NCI-H345 (cell line): ENCODE measurements around the gene GRM5.
"Not testable (repeated sequence)": the region's sequence is repeated elsewhere in the genome, so short reads cannot be mapped to it uniquely, and the experiment has no call there.

Experiments used
- DNase-seq: peaks from one replicate; lab custom pipeline; 2025; lab: John Stamatoyannopoulos, UW

The GRM5 gene

DNA sequence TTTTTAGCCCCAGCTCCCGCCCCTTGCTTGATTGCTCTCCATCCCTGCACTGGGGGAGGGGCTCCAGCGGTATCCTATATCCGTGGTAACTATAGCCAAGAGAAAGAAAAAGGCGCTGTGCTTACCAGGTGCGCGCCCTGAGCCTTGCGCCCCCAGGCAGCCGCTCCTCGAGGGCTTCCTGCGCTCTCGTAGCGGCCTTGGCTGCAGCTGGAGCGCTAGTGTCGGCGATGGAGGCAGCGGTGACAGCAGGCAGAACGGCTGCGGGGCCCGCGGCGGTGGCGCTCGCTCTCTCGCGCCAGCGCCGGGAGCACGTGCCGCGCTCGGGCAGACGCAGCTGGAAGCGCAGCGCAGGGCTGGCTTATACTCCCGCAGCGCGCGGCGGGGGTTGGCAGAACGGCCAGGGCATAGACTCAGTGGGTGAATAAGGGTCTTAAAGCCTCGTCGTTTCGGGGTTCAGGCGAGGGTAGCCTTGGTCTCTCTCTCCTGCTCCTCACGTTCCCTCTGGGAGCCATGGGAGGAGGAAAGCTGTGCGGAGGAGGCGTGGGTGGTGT is at the start of gene GRM5:
Gene GRM5 (minus strand): TSS at position 332 of the 551 bp plus-strand sequence. CDS start 18,110 bp downstream, outside the sequence.
- DNase-seq = not testable (repeated sequence)

DNA sequence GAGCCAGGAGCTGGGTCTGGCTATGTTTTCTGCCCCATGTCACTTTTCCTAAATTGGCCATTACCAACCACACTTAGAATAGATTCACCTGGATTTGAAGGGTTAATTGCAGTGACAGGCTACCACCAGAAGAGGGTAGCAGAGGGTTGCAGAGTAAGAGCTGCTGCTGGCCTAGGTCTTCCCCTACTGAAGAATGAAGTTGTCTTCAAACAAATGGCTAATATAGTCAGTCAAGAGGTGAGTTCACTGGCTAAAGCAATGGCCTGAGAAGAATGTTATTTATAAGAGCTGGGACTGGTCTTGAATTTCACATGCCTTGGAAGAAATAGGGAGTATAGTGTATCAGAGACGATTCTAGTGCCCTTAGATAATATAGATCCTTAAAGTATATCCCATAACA is 32.2 kb upstream of the GRM5 start:
- DNase-seq = not testable (repeated sequence)

DNA sequence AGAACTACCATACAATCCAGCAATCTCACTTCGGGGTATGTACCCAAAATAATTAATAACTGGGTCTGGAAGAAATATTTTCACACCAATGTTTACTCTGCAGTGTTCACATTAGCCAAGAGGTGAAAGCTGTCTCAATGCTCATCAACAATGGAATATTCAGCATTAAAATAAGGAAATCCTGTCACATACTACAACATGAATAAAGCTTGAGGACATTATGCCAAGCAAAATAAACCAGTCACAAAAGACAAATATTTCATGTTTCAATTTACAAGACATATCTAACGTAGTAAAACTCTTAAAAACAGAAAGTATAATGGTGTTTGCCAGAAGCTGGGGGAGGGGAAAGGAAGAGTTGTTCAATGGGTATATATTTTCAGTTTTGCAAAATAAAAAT is 28.0 kb upstream of the GRM5 start:
- DNase-seq = not testable (repeated sequence)

DNA sequence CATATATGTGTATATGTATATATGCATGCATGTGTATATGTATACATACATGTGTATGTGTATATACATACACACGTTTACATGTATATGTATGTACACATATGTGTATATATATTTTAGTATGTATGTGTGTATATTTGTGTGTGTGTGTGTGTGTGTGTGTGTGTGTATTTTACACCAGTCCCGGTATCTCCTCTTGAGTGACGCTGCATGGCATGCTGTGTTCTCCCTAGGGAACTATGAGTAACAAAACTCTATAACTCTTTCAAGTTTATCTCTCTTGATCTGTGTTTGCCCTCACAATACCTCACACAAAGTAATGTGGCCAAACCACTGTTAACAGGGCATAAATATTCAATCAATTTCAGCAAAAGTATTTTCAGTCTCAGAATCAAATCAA is 19.2 kb upstream of the GRM5 start:
- not testable (repeated sequence) for DNase-seq

DNA sequence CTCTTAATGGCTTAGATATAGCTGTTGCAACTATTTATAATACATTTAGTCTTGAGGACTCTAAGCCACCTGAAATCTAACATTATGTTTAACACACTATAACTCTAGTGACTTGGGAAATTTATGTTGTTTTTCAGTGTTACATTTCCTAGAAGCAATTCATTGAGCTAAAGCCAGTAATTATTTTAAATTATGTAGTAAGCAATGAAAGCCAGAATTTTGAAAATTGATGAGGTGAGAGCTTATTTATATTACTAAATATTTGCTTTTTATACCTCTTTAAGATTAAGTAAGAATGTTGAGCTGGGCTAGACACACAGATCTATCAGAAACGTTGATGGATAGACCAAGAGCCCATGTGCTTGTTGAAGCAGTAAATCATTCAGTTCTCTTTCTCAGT is 5.1 kb upstream of the GRM5 start:
- not testable (repeated sequence) for DNase-seq

DNA sequence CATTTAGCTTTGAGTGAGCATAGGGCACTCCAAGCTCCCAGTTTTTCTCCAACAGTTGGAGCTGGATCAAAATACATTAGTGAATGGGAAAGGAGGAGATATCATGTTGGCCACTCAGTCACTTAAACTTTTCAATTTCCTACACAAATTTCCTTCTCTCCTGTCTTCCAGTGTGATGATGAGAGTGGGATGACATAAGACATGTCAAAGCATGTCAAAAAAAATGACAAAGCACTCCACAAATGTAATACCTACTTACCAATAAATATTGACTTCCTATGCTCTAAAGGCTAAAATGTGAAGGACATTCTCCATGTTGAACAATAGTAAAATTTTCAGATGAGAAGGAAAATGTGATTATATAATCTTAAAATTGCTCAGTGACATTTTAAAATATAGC is 1.5 kb upstream of the GRM5 start:
- DNase-seq = no peak

DNA sequence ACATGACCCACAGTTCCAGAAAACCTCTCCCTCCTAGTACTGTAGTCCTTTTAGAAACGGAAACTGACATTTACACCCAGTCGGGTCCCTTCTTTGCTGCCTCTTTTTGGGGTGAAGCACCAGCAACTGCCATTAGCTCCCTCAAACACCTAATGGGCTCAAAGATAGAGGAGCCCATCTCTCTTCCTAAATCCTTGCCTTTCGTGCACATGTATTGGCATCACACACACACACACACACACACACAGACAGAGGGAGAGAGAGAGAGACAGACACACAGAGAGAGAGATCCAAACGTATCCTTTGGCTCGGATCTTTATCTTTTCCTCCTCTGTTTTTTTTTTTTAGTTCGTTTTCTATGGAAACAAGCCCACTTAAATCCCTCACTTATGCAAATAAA is 716 bp downstream of the GRM5 start:
- no peak for DNase-seq

DNA sequence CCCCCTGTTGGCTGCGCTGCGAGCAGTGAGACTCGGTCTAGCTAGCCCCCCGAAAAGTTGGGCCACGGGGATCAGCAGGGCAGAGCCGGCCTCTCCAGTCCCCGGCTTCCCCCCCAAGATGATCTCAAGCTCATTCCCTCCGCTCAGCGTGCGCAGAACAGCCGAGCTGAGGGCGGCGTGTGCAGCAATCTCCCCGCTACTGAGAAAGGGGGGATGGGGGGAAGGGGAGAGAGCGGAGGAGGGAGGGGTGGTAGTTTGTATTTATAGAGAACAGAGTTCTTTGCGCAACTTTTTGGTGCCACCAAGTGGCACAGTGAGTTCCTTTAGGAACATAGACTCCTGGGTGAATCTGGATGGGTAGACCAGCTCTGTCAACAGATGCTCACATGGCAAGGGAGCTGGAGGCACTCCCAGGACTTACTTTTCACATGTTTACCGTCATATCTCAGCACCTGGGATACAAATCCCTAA is 2.3 kb downstream of the GRM5 start:
- not testable (repeated sequence) for DNase-seq

DNA sequence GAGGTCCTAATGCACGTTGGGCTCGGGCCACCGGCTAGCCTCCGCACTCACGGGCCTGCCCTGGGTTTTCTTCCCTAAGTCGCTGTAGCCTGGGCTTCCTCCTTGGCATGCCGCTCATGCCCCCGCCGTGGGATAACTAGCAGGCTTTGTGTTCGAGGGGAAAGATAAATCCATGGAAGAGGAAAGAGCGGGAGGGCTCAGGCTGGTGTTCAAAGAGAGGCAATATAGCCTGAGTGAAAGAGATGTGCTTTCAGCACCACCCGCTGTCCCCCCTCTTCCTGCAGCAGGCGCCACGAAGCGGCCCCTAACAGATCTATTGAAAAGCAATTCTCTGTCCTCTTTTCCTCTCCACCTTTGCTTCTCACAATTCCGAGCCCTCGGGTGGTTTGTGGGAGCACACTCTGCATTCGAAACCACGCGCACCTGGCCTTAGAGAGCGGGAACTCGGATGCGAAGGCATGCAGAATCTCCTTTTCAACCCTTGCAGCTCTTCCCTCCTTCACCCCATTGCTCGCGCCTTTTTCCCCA is 2.9 kb downstream of the GRM5 start:
- not testable (repeated sequence) for DNase-seq

DNA sequence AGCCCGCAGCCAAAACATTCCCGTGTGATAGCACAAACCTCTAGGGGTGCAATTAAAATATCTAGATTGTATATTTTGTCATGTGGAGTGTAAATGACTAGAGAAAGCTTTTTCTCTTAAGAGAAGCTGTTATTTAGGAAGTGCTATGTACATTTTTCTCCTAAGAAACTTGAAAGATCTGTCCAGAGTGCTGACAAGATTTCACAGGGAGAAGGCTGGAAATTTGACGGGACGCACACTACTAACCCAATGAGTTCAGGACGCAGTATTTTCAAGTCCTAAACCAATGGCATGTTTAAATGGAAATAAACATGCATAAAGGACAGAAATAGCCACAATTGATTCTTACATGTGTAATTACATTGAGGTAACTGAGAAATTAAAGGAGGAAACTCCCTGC is 3.9 kb downstream of the GRM5 start:
- DNase-seq = not testable (repeated sequence)

DNA sequence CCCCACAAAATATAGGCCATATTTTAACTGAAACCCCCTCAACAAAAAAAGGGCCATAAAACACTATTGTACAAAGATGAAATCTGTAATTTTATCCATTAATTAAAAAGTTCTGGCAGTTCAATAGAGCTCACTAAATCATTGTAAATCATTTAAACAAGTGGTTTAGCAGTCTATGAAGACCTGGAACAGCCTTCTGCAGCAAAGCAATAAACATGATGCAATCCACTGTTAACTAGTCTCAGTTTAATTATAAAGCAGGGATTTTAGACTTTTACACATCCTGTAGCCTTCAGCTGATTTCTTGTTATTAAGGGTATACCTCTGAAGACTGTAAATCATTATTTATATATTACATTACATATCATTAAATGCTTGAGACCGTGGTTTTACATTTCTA is 8.4 kb downstream of the GRM5 start:
- not testable (repeated sequence) for DNase-seq

DNA sequence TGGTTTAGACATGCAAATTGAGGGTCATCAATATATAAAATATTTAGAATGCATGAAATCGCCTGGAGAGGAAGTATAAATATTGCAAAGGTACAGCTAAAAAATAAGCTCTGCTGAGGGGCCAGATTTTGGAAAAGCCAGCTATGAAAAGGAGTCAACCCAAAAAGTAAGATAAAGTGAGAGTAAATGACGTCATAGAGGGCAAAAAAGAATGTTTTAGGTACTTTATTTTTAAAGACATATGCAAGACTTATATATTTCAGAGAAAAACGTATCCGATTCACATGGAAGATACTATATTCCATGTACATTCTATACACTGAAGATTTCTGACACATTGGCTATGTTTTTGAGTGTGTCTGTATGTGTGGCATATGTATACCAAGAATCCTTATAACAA is 13.6 kb downstream of the GRM5 start:
- DNase-seq = no peak

DNA sequence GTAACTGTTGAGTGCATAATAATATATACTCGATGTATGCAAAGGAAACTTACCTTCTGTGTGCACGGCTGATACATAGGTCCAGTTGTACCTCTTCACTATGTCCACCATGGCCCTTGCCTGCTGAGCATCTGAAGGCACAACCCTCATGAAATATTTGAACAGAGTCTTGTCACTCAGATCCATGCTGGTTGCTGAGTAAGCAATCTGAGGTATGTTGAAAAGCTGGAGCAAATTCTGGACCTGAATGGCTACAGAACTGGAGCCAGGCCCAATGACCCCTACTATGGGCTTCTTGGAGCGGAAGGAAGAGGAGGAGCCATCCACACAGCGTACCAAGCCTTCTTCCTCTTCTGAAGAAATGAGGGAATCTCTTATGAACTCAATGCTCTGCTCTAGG is 18.6 kb downstream of the GRM5 start:
- DNase-seq = not testable (repeated sequence)

DNA sequence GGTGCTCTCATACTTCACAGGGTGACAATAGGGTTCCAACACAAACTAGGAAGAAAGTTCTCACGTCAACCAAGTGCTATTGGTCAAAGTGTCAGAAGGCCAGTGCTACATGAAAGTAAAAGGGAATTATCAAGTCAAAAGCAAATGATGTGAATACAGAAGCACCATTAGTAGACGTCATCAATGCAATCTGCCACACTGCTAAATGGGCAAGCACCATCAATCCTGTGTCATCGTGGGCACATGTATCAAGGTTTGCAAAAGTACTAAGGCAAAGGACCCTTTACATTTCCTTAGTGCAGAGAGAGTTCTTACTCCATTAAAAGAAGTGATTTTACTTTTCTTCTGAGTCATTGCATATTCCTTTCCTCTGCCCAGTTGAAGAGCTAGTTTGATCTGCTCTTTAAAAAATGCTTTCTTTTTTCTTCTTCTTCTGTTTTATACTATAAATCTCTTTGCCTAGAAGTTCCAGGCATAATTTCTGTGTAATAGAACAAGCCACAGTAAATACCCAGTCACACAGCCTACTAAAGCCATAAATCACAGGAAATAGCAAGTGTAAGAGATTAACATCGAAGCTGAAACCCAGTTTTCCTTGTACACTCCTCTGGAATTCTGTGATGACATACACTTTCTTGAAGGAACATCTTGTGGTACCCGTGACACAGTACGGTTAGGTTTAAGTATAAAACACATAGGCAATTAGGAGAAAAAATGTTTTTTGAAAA is 21.8 kb downstream of the GRM5 start:
- DNase-seq = not testable (repeated sequence)

DNA sequence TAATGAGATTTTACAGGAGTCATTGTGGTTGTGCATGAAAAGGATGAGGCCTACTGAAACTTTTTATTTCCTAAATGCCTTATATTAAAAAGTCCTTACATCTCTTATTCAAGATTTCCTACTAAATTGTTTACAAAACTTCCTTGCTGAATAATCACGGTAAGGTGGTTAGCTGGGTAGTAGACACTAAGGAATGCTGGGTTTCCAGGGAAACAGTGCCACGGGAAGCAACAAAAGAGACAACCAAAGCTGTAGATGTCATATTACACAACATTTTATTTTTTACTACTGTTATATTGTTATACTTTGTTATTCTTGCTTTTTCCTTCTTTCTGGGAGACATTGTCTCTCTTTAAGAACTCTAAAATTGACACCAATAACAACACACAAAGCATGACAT is 36.1 kb downstream of the GRM5 start:
- DNase-seq = not testable (repeated sequence)

DNA sequence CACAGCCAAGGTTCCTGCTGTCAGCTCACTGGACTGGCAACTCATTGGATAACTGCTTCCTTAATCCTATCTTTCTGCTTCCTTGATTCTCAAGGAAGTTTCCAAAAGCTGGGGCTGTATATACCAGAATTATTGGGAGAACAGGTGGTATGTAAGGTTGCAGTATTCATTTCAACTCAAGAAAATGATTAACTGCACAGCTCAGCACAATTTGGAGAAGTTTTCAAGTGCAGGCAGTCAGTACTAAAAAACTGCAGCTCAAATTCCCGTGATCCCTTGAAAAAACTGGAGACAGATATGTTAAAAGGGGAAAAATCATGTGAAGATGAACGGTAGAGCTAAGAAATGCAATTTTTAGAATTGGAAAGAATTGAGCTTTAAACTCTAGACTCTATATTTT is 44.4 kb downstream of the GRM5 start:
- no peak for DNase-seq

DNA sequence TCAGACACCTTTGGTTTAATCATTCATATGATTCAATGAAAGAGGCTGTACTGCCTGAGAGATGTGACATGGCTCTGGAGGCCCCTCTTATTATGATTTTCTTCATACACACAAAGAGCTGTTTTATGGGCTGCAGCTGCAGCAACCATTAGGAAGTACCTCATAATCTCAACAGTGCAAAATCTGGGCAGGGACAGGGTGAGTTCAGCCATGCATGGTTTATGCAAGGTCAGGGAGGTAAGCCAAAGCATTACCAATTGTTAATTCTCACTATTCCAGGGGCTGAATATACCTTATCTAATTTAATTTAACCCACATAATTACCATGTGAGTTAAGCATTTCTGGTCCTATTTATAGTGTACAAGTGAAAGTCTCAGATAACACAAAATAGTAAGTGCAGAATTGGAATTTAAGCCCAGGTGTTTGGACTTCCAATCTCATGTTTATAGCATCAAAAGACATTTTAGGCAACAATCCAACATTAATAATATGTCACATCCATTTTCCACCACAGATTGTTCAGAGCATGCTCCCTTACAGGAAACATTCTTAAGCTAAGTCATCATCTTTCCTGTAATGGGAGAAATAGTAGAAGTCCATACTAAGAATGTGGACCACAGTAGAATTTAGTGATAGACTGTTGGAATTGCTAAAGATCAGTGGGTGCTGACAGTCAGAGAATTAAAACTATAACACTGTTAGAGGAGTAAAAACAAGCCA is 45.8 kb downstream of the GRM5 start:
- not testable (repeated sequence) for DNase-seq

DNA sequence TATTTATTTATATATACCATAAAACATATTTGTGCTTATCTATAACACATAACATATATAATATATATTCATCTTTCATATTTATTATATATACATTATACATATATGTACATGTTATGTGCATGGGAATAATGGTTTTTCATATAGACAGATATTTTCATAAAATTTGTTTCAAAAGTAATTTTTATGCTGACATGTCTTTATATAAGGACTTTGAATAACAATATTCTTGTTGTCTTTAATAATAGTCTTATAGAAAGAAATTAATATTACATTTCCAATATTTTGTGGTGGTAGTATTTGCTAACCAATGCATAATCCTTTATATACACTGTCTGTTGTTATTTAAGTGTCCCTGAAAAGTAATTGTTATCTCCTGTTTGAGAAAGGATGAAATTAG is 49.6 kb downstream of the GRM5 start:
- DNase-seq = no peak

DNA sequence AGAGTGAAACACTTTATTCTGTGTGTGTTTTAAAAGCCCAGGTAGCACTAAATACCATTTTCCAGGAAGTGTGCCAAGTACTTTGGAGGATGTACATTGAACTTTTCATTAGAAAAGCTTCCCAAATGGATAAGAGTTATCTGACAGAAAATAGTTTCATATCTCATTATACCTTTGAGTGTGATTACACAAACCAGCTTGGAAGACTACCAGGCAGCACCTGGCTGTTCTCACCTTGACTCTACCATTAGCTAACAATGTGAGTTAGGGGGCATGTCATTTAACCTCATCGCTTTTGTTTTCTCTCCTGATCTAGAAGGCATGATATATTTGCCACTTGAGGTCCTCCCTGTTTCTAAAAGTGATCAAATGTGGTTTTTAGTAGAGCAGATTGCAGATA is 50.2 kb downstream of the GRM5 start:
- DNase-seq = no peak

DNA sequence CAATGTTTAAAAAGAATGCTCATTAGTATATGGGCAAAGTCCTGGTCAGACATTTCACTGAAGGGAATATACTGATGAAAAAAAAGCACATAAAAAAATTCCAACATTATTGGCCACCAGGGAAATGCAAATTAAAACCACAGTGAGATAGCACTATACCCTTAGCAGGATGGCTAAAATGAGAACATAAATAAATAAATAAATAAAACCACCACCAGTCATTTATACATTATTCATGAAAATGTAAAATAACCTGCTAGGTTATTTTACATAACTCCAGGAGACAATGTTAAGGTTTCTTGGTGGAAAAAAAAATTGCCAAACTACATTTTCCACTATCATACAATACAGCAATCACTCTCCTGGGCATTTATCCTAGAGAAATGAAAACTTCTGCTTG is 64.9 kb downstream of the GRM5 start:
- not testable (repeated sequence) for DNase-seq

DNA sequence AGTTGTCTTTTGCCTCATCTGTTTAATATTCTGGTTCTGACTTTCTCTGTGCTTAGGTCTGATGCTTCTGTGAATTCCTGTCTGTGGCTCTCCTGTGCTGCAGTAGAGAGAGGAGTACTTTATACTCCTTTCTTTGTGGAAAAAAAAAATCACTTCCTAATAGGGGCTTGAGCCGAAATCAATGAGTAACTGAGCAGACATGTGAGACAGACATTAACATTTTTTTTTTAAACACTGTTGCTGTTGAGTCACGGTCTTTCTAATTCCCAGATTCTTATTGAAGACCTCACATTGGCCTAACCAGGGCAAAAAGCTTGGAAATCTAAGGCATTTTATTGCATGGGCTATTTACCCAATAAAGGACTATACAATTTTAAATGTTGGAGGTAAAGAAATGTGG is 86.1 kb downstream of the GRM5 start:
- DNase-seq = no peak

DNA sequence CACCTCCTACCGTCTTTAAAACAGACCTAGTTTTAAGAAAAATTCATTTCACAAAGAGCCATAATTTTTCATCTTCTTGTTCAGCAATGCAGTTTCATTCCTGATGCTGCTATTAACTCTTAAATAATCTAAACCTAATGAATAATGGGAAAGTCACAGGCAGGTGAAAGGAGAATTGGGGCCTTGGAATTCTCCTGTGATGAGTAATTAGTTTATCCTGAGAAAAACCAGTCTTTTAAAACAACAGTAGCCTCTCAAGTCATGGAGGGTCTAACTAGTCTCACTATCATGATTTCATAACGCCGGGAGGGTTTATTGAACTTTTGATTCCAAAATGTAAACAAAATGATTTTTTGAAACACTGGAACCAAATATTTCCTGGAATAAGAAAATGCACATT is 86.8 kb downstream of the GRM5 start:
- not testable (repeated sequence) for DNase-seq

DNA sequence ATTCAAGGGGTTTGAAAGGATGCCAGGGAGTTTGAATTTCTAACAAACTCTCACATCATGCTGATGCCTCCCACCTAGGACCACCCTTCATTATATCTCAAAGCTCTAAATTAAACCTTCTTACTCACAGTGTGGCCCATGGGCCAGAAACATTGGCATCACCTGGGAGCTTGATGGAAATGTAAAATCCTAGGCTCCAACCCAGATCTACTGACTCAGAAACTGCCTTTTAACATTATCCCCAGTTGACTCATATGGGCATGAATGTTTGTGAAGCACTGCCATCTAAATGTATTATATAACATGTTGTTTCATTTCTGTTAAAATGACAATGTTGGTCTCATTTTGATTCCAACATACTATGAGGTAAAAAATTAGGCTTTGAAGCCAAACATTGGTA is 90.3 kb downstream of the GRM5 start:
- not testable (repeated sequence) for DNase-seq
